Naive thymus-derived CD8-positive, alpha-beta T cell (primary cell): Measurements from ENCODE around the gene FNDC1. TPM values are rescaled to one million over a fixed set of nuclear protein-coding genes. Genes with fewer than 3 reads are reported as not detected.
"Not testable (repeated sequence)": the region's sequence is repeated elsewhere in the genome, so short reads cannot be mapped to it uniquely, and the experiment has no call there.

Experiments
- ATAC-seq, 2 donors: fragments of 150-1000 bp; cut with Tn5 transposase in 1 of 2; sonication (Bioruptor Pico), chemical (Tn5 transposase) in 1 of 2; 1 replicate in 1 of 2; 2 replicates in 1 of 2; pipeline ENCODE4 v1.10.0; 2021; ENCODE audit warnings: mild to moderate bottlenecking in 2 of 2, moderate library complexity in 2 of 2
- POLR2A ChIA-PET: fragments of 350-600 bp; sonication (Branson Sonifier 250); formaldehyde crosslinking; loops from one replicate; lab custom pipeline; 2021; ENCODE audit warnings: antibody characterized with exemption; lab: Charles Lee
- DNase-seq, 10 donors: peaks; one replicate each; pipeline versions ENCODE4 v3.0.0 to v3.0.0-alpha.2; 2020 to 2022
- H3K27ac Mint-ChIP-seq, 10 donors: one replicate each; pipeline ENCODE4 v1.8.0; 2020 to 2022; ENCODE audit warnings: mild to moderate bottlenecking in 10 of 10, mixed read lengths in 10 of 10, moderate library complexity in 4 of 10, inconsistent platforms in 1 of 10
- H3K27me3 Mint-ChIP-seq, 5 donors: one replicate each; pipeline ENCODE4 v1.8.0; 2021 to 2022; ENCODE audit warnings: mixed read lengths in 5 of 5
- H3K36me3 Mint-ChIP-seq, 3 donors: one replicate each; pipeline ENCODE4 v1.8.0; 2020 to 2022; ENCODE audit warnings: mixed read lengths in 3 of 3, mild to moderate bottlenecking in 2 of 3, inconsistent platforms in 1 of 3
- H3K4me1 Mint-ChIP-seq, 4 donors: one replicate each; pipeline ENCODE4 v1.8.0; 2021 to 2022; ENCODE audit warnings: mixed read lengths in 4 of 4
- H3K4me3 Mint-ChIP-seq, 10 donors: one replicate each; pipeline ENCODE4 v1.8.0; 2020 to 2022; ENCODE audit warnings: mild to moderate bottlenecking in 10 of 10, mixed read lengths in 10 of 10, moderate library complexity in 6 of 10, inconsistent platforms in 1 of 10
- H3K9me3 Mint-ChIP-seq, 9 donors: one replicate each; pipeline ENCODE4 v1.8.0; 2020 to 2022; ENCODE audit warnings: mixed read lengths in 9 of 9, mild to moderate bottlenecking in 3 of 9, inconsistent platforms in 1 of 9, moderate library complexity in 1 of 9
- polyA plus RNA-seq, 3 donors: library from polyadenylated mRNA; unstranded; fragments of 300-500 nt; fragmentation: Illumina TruSeq; gene quantifications; one replicate each; pipeline ENCODE4 v1.2.3, GENCODE V29; 2021
- total RNA-seq, 8 experiments: library from RNA in 2 of 8; stranded (reverse) in 2 of 8; gene quantifications; one replicate each; pipeline ENCODE4 v1.2.3 and lab custom pipeline; 2021 to 2026

FNDC1 gene
- total RNA-seq (not detected), polyA plus RNA-seq (not detected), total RNA-seq (lab: John Stamatoyannopoulos, UW) (0 reads per million in 6 experiments)

DNA sequence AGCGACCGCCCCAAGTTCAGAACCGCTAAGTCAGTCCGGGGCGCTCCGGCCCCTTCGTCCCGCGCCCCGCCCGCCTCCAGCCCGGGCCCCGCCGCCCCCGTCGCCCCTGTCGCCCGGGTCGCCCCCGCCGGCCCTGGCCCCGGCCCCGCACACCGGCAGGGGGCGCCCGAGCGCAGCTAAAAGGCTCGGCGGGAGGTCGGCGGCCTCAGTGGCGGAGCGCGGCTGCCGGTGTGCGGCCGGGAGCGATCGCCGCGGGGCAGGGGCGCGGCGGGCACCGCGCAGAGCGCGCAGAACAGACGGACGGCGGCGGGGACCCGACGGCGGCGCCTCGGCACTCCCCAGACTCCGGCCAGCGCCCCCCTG is at the start of gene FNDC1:
Gene FNDC1 (plus strand): TSS at position 208 of the 363 bp plus-strand sequence. CDS start 197 bp downstream, outside the sequence.
- H3K36me3 Mint-ChIP-seq = no peaks in the 10 kb centered on the region
- no peak within 1 kb of the TSS for H3K27ac Mint-ChIP-seq
- peak in 8 of 10 donors; percentile 6 to 54 (median 29) for DNase-seq
- H3K4me1 Mint-ChIP-seq = peaks cover 10 to 25% (median 21%) of the 10 kb centered on the region in 4 donors
- no peaks in the 10 kb centered on the region for H3K9me3 Mint-ChIP-seq
- POLR2A ChIA-PET = no interaction called here
- H3K27me3 Mint-ChIP-seq = peaks cover 44 to 96% (median 81%) of the 10 kb centered on the region in 5 donors
- peak; percentile 66 to 87 for ATAC-seq
- peak within 1 kb of the TSS; percentile 53 to 78 (median 68) for H3K4me3 Mint-ChIP-seq

DNA sequence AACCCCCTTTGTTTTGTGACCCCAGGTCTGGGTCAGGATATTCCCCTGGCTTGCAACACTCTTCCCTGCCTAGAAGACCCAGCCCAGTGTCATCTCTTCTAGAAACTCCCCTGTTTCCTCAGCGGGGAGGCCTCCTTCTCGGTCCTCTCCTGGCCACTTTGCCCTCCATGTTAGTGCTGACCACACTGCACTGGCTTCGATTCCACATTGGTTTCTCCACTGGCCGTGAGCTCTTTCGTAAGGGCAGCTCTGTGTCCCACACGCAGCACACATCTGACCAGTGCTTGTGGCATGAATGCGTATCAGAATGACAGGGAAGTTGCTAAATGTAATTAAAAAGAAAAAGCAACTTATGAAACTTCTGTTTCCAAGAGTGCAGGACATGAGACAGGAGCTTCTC is 49.4 kb upstream of the FNDC1 start:
- Mint-ChIP-seq H3K27me3 (no peaks in the 10 kb centered on the region), H3K4me1 (peaks cover 3 to 53% (median 5%) of the 10 kb centered on the region in 4 donors), H3K4me3 (no peak overlapping the region), H3K27ac (peak overlapping the region in 2 of 10 donors; percentile 16 to 69), H3K9me3 (no peaks in the 10 kb centered on the region), H3K36me3 (no peaks in the 10 kb centered on the region)
- POLR2A ChIA-PET = interaction anchor here (1.3 to 1.6 kb wide), 2 partner anchors 8 to 9 kb away, joined by 4 read pairs; no protein-coding TSS in a partner anchor
- DNase-seq = no peak
- no peak for ATAC-seq

DNA sequence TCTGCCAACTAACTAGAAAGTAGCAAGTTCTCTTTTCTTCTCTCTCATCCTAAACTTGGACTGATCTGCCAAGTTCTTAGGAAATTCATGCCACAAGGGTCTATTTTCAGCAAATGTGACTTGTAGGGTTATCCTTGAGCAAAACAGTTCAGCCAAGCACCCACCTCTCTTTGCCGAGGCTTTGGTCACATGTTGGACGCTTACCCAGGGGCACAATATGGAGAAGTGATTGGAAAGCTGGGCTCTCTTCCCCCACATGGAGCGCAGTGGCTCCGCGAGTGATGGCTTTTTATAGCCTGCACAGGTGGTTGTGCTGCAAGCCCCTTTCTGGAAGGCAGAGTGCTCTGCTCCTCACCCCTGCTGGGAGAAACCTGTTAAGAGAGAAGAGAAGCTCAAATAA is 47.7 kb upstream of the FNDC1 start:
- Mint-ChIP-seq H3K4me3 (no peak overlapping the region), H3K27me3 (no peaks in the 10 kb centered on the region), H3K36me3 (no peaks in the 10 kb centered on the region), H3K4me1 (peaks cover 3 to 37% (median 5%) of the 10 kb centered on the region in 4 donors), H3K27ac (no peak overlapping the region), H3K9me3 (no peaks in the 10 kb centered on the region)
- ATAC-seq = no peak
- POLR2A ChIA-PET = no interaction called here
- no peak for DNase-seq

DNA sequence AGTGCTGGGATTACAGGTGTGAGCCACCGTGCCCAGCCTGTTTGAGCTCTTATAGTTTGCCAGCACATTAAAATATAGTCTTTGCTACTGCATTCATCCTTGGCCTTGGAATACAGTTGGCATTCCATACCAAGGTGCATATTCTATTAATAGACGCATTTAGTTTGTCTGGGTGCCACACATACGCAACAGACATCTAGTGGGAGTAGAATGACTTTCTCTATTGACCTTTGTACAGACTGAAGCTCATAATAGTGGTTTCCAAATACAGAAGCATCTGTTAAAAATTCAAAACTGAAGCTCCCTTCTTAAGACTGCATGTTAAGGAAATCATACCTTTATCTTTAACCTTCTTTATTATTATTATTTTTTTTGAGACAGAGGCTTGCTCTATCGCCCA is 46.7 kb upstream of the FNDC1 start:
- Mint-ChIP-seq H3K27me3 (no peaks in the 10 kb centered on the region), H3K36me3 (no peaks in the 10 kb centered on the region), H3K4me1 (peaks cover 3 to 34% (median 5%) of the 10 kb centered on the region in 4 donors), H3K9me3 (no peaks in the 10 kb centered on the region), H3K4me3 (no peak overlapping the region), H3K27ac (no peak overlapping the region)
- ATAC-seq = no peak
- POLR2A ChIA-PET = interaction anchor here (0.8 kb wide), 1 partner anchor 69 kb away, joined by 3 read pairs; no protein-coding TSS in a partner anchor
- no peak for DNase-seq

DNA sequence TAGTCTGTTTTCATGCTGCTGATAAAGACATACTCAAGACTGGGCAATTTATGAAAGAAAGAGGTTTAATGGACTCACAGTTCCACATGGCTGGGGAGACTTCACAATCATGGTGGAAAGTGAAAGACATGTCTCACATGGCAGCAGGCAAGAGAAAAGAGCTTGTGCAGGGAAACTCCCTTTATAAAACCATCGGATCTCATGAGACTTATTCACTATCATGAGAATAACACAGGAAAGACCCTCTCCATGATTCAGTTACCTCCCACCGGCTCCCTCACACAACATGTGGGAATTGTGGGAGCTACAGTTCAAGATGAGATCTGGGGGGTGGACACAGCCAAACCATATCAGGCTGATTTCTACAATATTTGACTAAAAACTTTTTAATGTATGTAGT is 45.4 kb upstream of the FNDC1 start:
- H3K9me3 Mint-ChIP-seq, DNase-seq, POLR2A ChIA-PET, H3K4me3 Mint-ChIP-seq, ATAC-seq, H3K27me3 Mint-ChIP-seq, H3K36me3 Mint-ChIP-seq: not testable (repeated sequence)
- Mint-ChIP-seq H3K4me1 (peaks cover 3 to 21% (median 5%) of the 10 kb centered on the region in 4 donors), H3K27ac (peak overlapping the region in 2 of 10 donors; percentile 14 to 26)

DNA sequence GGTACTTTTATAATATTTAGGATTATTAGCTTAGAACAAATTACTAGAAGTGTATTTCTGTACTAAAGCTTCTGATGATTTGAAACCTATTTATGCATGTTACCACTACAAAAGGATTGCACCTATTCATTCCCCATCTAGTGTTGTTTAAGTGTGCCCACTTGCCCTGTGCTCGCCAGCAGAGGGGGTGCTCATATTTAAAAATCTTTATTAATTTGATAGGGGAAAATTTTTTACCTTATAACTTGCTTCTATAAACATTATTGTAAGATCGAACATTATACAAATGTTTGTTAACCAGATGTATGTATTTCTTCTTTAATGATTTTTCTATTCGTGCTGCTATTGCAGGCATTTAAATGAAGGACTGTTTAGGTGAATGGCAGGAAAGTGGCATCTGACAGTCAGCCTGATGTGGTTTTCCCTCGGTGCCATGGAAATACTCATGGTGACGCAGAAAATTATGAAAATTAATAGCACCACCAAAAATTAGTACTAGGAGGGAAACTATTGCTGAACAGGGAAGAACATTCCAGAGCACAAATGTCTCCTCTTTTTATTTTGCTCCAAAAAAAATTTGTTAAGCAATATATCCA is 44.1 kb upstream of the FNDC1 start:
- POLR2A ChIA-PET = no interaction called here
- Mint-ChIP-seq H3K27me3 (no peaks in the 10 kb centered on the region), H3K27ac (no peak overlapping the region), H3K36me3 (no peaks in the 10 kb centered on the region), H3K4me1 (peaks cover 0 to 12% (median 0%) of the 10 kb centered on the region in 4 donors), H3K4me3 (no peak overlapping the region), H3K9me3 (peaks cover 0 to 1% (median 0%) of the 10 kb centered on the region in 9 donors)
- ATAC-seq (no peak), DNase-seq (no peak)

DNA sequence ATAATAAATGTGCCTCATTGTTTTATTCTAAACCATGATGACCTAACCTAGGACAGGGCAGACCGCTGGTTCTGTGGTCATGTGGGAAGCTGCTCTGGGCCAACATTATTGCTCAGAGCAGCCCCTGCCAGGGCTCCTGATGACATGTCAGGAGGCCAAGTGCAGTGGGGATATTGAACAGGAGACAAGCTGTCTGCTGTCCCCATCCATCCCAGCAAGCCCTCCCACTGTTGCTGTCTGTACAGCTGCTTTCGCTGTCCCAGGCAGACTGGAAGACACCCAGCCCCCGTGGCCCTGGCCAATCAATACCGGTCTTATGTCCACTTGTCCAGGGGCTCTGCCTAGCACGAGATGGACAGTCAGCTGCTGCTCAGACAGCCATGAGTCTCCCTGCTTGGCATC is 43.2 kb upstream of the FNDC1 start:
- DNase-seq (no peak), ATAC-seq (no peak)
- Mint-ChIP-seq H3K27me3 (no peaks in the 10 kb centered on the region), H3K36me3 (no peaks in the 10 kb centered on the region), H3K4me1 (peaks cover 0 to 6% (median 0%) of the 10 kb centered on the region in 4 donors), H3K4me3 (no peak overlapping the region), H3K27ac (no peak overlapping the region), H3K9me3 (peaks cover 0 to 1% (median 0%) of the 10 kb centered on the region in 9 donors)
- POLR2A ChIA-PET = no interaction called here

DNA sequence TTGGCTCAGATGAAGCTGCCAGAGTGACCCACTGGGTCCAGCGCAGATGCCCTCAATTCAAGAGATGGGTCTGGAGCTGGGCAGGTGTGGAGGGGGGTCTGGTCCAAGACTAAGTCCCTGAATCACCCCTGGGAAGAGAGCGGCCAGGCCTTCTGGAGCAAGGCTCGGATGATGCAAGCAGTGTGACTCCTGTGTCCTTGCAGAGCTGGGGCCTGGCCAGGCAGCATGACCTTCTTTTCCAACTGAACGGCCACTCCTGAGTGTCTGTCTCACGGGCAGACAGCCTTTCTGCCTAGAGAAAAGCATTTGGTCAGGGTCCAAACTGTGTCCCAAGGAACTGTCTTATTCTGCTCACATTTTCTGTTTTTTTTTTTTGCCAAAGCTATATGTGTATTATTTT is 42.6 kb upstream of the FNDC1 start:
- Mint-ChIP-seq H3K27me3 (no peaks in the 10 kb centered on the region), H3K4me3 (peak overlapping the region in 1 of 10 donors; percentile 24), H3K9me3 (peaks cover 0 to 1% (median 0%) of the 10 kb centered on the region in 9 donors), H3K4me1 (peaks cover 0 to 6% (median 0%) of the 10 kb centered on the region in 4 donors), H3K36me3 (no peaks in the 10 kb centered on the region), H3K27ac (no peak overlapping the region)
- DNase-seq (no peak), ATAC-seq (no peak)
- POLR2A ChIA-PET = interaction anchor here (1.0 kb wide), 1 partner anchor 84 kb away, joined by 5 read pairs; no protein-coding TSS in a partner anchor

DNA sequence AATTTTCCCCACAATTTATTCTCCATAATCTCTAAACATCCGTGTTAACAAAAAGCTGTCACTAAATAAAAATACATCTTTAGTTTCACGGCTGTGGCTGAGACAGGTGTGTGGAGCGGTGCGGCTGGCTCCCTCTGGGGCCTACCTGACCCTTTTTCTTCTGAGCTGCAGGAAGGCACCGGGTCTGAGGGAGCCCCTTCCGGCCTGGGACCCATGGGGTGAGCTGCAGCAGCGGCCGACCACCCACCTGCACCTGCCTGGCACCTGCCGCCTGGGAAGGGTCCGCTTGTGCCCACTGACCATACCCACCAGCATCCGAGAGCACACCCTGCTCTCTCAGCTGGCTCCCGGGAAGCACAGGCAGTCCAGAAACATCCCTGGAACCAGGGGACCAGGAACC is 41.5 kb upstream of the FNDC1 start:
- Mint-ChIP-seq H3K27ac (no peak overlapping the region), H3K36me3 (no peaks in the 10 kb centered on the region), H3K9me3 (peaks cover 0 to 1% (median 0%) of the 10 kb centered on the region in 9 donors), H3K27me3 (no peaks in the 10 kb centered on the region), H3K4me1 (peaks cover 0 to 6% (median 0%) of the 10 kb centered on the region in 4 donors), H3K4me3 (no peak overlapping the region)
- POLR2A ChIA-PET = interaction anchor here (1.0 kb wide), 1 partner anchor 9 kb away, joined by 4 read pairs; no protein-coding TSS in a partner anchor
- DNase-seq (no peak), ATAC-seq (no peak)

DNA sequence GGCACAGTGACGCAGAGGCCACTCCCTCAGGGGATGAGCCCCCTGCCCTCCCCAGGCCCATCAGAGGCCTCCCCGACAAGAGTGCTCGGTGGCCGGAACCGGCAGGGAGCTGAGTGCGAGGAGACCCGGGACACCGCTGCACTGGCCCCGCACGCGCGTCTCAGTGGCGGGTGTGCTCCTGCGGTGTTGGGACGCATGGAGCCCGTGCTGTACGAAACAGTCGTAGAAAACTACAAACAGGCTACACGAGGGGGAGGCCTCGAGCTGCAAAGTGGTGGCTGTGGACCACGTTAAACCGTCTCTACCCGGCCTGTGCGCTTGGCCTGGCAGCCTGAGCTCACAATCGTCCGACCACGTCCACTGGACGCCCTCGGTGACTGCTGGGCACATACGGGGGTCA is 40.2 kb upstream of the FNDC1 start:
- no peak overlapping the region for H3K4me3 Mint-ChIP-seq
- ATAC-seq = no peak
- peaks cover 0 to 12% (median 0%) of the 10 kb centered on the region in 4 donors for H3K4me1 Mint-ChIP-seq
- no peak for DNase-seq
- no peaks in the 10 kb centered on the region for H3K36me3 Mint-ChIP-seq
- H3K27ac Mint-ChIP-seq = no peak overlapping the region
- POLR2A ChIA-PET = interaction anchor here (1.0 to 1.6 kb wide), 2 partner anchors 10 to 22 kb away, joined by 4 read pairs; no protein-coding TSS in a partner anchor
- H3K27me3 Mint-ChIP-seq = no peaks in the 10 kb centered on the region
- H3K9me3 Mint-ChIP-seq = peaks cover 0 to 1% (median 0%) of the 10 kb centered on the region in 9 donors

DNA sequence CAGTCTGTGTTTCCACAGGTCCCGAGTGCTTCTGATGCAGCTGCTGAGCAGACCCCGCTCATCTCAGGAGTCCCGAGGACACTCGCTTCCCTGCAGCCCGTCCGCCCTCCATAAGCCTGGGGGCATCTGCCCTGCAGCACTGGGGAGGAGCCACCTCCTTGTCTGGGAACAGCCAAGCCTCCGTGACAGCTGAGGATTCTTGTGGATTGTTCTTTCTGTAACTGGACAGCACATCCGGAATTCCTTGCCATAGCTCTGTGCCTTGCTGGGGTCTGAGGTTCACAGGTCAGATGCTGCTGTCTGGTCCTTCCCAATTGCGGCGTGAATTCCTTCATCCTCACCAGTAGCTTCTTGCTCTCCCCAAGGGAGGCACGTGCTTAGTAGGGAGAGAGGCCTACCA is 38.4 kb upstream of the FNDC1 start:
- H3K27me3 Mint-ChIP-seq = no peaks in the 10 kb centered on the region
- peak overlapping the region in 1 of 10 donors; percentile 75 for H3K27ac Mint-ChIP-seq
- ATAC-seq (no peak), DNase-seq (no peak)
- POLR2A ChIA-PET = no interaction called here
- peaks cover 0 to 1% (median 0%) of the 10 kb centered on the region in 9 donors for H3K9me3 Mint-ChIP-seq
- H3K36me3 Mint-ChIP-seq = no peaks in the 10 kb centered on the region
- peak overlapping the region in 1 of 10 donors; percentile 34 for H3K4me3 Mint-ChIP-seq
- H3K4me1 Mint-ChIP-seq = peaks cover 0 to 23% (median 2%) of the 10 kb centered on the region in 4 donors

DNA sequence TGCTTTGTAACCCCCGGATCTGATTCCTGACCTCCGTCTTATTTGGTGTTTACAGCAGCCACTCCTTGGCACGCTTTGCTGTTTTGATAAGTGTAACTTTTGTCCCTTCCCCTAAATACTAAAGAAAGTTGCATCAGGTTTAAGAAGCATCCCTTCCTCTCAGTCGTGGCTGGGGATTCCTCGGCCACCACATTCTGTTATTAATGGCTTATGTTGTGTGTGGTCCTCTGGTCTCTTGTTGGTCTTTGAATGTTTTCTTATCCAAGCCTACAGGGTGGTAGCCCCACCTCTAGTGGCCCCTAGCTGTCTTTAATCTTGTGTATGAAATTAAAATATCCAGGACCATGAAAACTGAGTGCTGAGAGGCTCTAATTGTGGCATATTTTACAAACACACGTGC is 37.5 kb upstream of the FNDC1 start:
- Mint-ChIP-seq H3K27me3 (peaks cover 0 to 2% (median 0%) of the 10 kb centered on the region in 5 donors), H3K36me3 (no peaks in the 10 kb centered on the region), H3K9me3 (peaks cover 0 to 1% (median 0%) of the 10 kb centered on the region in 9 donors), H3K27ac (peak overlapping the region in 1 of 10 donors; percentile 57), H3K4me3 (no peak overlapping the region), H3K4me1 (peaks cover 0 to 23% (median 2%) of the 10 kb centered on the region in 4 donors)
- POLR2A ChIA-PET = no interaction called here
- DNase-seq (no peak), ATAC-seq (no peak)

DNA sequence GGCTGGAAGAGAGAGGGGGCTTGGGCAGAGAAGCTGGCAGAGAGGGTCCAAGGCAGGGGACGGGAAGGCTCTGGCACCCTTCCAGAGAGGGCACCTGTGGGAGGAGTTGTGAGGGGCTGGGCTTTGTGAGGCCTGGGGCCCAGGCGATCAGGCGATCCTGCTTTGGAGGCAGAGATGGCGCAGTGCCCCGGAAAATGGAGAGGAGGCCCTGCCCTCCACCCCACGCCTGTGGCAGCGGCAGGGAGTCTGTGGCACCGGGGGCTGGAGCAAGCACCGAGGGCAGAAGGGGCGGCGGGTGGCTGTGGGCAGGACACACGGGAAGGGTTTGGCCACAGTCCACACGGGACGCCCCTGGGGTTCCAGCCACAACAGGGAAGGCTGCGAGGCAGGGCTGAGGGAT is 36.5 kb upstream of the FNDC1 start:
- Mint-ChIP-seq H3K27me3 (peaks cover 0 to 2% (median 0%) of the 10 kb centered on the region in 5 donors), H3K4me3 (no peak overlapping the region), H3K9me3 (peaks cover 0 to 1% (median 0%) of the 10 kb centered on the region in 9 donors), H3K27ac (peak overlapping the region in 1 of 10 donors; percentile 4), H3K4me1 (peaks cover 0 to 17% (median 2%) of the 10 kb centered on the region in 4 donors), H3K36me3 (no peaks in the 10 kb centered on the region)
- DNase-seq (no peak), ATAC-seq (no peak)
- POLR2A ChIA-PET = interaction anchor here (1.0 kb wide), 1 partner anchor 124 kb away, joined by 3 read pairs; no protein-coding TSS in a partner anchor
